GM10266 (cell line): ENCODE measurements around the gene ZDHHC11B.

Experiments
- DNase-seq: peaks from one replicate; pipeline ENCODE4 v3.0.0; 2012; ENCODE audit errors: extremely low spot score
- TF ChIP-seq, protein P1 (sequence below): IDR thresholded peaks from 2 replicates; pipeline ENCODE4 v1.5.1; 2012; ENCODE audit warnings: mild to moderate bottlenecking, low read depth; ENCODE audit not compliant: control insufficient read depth, insufficient read depth; ENCODE audit errors: missing control alignments

Gene ZDHHC11B

DNA sequence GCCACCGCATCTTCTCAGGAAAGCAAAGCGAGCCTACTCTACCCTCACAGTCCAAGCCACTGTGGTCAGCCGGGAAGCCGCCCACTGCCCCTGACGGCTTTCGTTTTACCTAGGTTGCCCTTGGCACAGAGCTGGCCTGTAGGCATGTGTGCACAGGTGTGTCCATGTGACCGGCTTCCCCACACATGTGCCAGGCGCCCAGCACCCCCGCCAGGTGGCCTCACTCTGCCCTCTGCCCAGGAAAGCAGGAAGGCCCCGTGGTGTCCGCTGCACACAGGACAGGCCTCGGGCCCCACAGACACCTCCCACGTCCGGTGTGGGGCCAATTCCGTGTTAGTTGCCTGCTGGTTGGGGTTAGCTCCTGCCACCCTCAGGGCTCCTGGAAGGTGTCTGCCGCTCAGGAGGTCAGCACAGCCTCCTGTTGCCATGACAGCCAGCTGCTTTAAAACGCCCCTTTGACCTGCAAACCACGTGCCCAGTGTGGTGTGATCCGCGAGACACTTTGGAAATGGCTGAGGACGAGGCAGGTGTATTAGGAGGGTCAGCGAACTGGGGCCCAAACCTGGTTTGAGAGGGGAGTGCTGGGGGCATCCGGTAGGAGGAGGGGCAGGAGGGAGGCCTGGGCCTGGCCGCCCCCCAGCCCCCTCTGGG is 120.1 kb downstream of the ZDHHC11B start:
- TF ChIP-seq, protein P1, sequence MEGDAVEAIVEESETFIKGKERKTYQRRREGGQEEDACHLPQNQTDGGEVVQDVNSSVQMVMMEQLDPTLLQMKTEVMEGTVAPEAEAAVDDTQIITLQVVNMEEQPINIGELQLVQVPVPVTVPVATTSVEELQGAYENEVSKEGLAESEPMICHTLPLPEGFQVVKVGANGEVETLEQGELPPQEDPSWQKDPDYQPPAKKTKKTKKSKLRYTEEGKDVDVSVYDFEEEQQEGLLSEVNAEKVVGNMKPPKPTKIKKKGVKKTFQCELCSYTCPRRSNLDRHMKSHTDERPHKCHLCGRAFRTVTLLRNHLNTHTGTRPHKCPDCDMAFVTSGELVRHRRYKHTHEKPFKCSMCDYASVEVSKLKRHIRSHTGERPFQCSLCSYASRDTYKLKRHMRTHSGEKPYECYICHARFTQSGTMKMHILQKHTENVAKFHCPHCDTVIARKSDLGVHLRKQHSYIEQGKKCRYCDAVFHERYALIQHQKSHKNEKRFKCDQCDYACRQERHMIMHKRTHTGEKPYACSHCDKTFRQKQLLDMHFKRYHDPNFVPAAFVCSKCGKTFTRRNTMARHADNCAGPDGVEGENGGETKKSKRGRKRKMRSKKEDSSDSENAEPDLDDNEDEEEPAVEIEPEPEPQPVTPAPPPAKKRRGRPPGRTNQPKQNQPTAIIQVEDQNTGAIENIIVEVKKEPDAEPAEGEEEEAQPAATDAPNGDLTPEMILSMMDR, result no peak

DNA sequence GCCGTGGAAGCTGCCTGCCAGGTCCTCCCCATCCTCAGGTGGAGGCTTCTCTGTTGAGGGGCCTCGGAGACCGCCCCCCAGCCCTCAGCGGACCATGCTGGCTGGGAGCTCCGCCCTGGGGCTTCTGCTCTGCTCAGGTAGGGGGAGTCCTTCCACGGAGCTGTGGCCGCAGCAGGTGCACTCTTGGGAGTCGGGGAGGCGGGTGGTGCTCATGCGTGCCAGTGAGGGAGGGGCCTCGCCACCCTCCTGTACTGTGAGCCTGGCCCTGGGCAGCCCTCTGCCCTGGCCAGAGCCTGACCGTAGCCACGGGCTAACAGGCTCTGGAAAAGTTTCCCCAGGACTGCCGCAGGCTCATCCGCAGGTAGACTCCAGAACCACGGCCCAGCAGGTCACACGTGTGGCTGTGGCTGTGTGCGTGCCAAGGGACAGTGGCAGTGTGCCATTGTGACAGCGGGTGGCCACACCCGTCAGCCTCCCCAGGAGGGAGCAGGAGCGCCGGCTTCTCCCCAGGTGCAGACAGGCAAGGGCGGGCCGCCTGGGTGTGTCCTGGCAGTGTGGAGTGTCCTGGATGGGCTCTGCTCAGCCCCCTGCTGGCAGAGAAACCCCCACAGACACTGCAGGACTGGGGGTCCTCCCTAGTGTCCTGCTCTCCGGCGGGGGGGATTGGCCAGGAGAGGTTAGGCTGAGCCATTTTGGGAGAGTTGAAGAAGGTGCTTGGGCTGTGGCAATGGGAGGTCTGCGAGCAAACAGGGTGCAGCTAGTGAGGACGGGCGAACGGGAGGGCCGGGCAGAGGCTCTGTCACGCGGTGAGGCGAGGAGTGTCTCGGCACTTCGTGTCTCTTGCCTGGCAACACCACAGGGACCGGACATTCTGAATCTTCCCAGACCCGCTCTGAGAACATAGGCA is 120.8 kb downstream of the ZDHHC11B start:
- TF ChIP-seq, protein P1, result no peak
- no peak for DNase-seq

More for the DNA sequence above, 120.1 kb downstream of the ZDHHC11B start:
- no peak for DNase-seq

DNA sequence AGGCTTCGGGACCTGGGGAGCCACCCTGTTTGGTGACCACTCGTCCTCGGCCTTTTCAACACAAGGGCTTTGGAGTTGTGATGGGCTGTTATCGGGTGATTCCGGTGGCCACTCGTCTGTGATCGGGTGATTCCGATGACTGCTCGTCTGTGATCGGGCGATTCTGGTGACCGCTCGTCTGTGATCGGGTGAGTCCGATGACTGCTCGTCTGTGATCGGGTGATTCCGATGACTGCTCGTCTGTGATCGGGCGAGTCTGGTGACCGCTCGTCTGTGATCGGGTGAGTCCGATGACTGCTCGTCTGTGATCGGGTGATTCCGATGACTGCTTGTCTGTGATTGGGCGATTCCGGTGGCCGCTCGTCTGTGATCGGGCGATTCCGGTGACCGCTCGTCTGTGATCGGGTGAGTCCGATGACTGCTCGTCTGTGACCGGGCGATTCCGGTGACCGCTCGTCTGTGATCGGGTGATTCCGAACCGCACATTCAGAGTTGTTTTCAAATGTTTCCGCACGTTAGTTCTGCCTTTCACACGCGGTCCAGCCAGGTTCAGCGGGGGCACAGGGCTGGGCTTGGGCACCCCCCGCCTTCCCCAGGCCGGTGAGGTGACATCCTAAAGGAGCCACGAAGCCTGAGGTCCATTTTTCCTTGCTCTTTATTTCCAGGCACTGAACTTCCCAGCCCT is 121.6 kb downstream of the ZDHHC11B start:
- no peak for DNase-seq
- TF ChIP-seq, protein P1, result no peak

DNA sequence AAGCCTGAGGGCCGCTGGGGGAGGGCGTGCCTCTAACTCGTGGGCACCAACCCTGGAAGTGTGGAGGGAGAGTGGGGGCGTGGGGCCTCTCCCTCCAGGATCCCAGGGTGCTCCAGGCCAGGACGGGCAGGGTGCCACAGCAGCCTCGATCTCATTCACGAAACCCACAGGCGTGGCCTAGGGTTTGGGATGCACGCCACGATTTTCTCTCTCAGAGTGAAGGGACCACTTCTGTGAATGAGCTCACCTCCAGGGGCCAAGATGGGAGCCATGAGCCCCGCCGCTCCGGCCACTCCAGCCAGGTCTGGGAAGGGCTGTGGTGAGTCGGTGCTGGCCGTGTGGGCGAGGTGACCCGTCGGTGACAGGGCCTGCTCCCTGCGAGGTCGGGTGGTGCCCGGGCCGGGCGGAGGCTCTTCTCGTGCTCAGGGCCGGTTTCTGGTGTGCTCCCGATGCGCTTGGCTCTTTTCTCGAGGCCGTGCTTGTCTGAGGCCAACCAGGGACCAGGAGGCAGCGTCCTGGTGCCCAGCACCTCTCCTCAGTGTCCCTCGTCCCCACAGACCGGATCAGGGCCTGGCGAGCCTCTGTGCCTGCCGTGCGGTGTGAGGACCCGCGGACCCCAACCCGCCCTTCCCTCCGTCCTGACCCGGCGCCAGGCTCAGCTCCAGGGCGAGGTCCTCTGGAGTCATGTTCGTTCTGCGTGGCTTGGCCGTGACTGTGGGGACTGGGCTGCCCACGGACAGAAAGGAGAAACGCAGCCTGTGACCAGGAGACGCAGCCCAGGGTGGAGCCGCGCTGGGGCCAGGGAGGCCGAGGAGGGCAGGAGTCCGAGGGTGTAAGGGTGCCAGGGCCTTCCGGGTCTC is 122.4 kb downstream of the ZDHHC11B start:
- no peak for DNase-seq

DNA sequence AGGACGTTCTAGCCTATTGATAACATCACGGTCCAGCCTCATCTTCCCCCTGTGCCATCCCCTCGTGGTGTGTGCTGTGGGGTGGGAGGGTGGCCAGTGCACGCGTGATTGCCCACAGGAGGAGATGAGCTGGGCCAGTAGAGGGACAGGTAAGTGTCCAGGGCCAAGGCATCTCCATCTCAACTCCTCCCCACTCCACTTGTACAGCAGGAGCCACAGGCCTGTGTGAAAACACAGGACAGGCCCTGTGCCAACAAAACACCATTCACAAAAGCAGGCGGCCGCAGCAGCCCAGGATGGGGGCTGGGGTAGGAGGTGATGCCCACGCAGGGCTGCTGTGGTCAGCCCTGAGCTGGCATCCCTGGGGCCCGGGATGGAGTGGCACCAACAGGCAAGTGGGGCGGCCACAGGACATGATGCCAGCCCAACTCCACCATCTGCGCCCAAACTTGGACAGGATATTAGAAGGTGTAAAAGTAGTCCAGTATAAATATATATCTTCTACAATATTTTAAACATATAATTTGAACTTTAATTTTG is 124.0 kb downstream of the ZDHHC11B start:
- DNase-seq, result no peak
- TF ChIP-seq, protein P1, result no peak

More for the DNA sequence above, 122.4 kb downstream of the ZDHHC11B start:
- TF ChIP-seq, protein P1, result no peak
